GM21529 (cell line): Measurements from ENCODE around the gene CEP170B.
"Not testable (repeated sequence)": the region's sequence is repeated elsewhere in the genome, so short reads cannot be mapped to it uniquely, and the experiment has no call there.

Source experiments
- ATAC-seq: cut with Tn5 transposase; IDR thresholded peaks from one replicate; pipeline ENCODE4 v1.9.1; 2021; ENCODE audit not compliant: unreplicated experiment

Gene CEP170B

DNA sequence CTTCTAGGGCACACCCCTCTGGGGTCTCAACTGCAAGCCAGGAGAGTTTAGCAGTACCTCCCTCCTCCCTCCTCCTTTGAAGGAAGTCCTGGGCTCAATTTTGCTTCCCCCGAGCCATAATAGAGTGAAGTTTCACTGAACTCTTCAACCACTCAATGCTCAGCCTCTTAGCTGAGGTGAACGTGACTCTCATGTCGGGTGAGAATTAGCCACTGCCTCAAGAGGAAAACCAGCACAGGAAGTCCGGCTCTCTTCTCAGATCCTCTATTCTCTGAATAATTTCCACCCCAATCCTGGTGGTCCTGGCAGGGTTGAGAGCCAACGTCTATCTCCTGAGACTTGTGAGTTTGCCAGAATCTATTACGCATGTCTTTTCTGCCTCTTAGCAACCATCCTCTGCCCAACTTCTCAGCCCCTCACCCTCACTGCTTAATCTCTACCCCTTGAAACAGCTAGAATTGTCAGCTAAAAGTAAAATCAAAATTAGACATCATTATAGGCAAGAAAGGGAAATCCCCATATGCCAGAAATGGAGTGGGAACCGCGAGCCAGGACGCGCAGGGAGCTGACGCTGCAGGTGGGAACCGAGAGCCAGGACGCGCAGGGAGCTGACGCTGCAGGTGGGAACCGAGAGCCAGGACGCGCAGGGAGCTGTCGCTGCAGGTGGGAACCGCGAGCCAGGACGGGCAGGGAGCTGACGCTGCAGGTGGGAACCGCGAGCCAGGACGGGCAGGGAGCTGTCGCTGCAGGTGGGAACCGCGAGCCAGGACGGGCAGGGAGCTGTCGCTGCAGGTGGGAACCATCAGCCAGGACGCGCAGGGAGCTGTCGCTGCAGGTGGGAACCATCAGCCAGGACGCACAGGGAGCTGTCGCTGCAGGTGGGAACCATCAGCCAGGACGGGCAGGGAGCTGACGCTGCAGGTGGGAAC is 39.8 kb downstream of the CEP170B start:
- not testable (repeated sequence) for ATAC-seq

DNA sequence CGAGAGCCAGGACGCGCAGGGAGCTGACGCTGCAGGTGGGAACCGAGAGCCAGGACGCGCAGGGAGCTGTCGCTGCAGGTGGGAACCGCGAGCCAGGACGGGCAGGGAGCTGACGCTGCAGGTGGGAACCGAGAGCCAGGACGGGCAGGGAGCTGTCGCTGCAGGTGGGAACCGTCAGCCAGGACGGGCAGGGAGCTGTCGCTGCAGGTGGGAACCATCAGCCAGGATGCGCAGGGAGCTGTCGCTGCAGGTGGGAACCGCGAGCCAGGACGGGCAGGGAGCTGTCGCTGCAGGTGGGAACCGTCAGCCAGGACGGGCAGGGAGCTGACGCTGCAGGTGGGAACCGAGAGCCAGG is 40.5 kb downstream of the CEP170B start:
- ATAC-seq, result not testable (repeated sequence)

DNA sequence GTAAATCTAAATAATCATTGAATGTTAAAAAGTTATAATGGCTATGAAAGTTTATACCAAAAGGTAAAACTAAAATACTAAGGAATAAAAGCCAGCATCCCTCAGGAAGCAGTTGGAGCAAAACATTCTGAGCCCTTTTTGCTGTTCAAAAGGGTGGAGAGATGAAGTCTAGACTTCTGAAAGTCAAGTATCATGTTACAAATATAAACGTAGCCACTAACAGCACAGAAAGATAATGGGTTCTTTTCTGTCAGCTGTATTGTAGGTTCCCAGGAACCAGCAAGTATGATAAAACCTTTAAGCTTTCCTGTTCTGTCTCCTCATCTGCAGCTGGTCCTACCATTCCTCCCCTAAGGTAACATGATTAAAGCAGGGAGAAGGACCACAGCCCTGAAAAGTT is 43.2 kb downstream of the CEP170B start:
- ATAC-seq, result no peak

DNA sequence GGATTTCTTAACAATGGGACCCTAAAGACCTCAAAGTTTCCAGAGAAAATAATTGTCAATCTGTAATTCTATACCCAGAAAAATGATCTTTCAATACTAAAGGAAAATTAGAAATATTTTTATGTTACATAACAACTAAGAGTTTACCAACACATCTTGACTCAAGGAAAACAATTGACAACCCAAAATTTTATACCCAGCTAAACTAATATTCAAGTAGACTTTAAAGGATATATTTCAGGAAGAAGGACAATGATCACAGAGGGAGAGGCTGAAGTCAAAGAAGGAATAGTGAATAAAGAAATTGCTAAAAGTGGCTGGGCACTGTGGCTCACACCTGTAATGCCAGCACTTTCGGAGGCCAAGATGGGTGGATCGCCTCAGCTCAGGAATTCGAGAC is 47.0 kb downstream of the CEP170B start:
- no peak for ATAC-seq

DNA sequence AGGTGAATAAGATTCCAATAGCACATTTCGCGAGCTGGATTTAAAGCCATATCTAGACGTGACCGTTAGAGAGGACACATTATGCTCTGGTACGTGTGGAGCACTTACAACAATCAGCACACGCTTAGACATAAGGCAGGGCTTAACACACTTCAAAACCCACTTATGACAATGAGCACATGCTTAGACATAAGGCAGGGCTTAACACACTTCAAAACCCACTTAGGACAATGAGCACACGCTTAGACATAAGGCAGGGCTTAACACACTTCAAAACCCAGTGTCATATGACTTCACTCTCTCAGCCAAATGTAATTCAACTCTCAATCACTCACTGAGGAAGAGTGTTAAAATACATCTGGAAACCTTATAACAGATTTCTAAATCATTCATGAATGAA is 48.4 kb downstream of the CEP170B start:
- ATAC-seq, result no peak

DNA sequence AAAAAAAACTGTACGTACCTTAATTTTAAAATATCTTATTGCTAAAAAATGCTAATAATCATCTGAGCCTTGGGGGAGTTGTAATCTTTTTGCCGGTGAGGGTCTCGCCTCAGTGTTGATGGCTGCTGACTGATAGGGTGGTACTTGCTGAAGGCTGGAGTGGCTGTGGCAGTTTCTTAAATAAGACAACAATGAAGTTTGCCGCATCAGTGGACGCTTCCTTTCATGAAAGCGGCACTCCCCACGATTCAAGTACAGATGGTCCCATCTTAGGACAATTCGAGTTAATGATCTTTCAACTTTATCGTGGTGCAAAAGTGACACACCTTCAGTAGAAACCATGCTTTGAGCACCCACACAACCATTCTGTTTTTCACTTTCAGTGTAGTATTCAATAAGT is 52.0 kb downstream of the CEP170B start:
- no peak for ATAC-seq

DNA sequence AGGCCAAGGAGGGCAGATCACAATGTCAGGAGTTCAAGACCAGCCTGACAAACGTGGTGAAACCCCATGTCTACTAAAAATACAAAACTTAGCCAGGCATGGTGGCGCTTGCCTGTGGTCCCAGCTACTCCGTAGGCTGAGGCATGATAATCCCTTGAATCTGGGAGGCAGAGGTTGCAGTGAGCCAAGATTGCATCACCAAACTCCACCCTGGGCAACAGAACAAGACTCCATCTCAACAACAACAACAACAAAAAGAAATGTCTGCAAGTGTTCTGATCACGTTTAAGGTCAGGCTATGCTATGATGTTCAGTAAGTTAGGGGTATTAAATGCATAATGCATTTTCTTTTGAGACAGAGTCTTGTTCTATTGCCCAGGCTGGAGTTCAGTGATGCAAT is 52.9 kb downstream of the CEP170B start:
- no peak for ATAC-seq

DNA sequence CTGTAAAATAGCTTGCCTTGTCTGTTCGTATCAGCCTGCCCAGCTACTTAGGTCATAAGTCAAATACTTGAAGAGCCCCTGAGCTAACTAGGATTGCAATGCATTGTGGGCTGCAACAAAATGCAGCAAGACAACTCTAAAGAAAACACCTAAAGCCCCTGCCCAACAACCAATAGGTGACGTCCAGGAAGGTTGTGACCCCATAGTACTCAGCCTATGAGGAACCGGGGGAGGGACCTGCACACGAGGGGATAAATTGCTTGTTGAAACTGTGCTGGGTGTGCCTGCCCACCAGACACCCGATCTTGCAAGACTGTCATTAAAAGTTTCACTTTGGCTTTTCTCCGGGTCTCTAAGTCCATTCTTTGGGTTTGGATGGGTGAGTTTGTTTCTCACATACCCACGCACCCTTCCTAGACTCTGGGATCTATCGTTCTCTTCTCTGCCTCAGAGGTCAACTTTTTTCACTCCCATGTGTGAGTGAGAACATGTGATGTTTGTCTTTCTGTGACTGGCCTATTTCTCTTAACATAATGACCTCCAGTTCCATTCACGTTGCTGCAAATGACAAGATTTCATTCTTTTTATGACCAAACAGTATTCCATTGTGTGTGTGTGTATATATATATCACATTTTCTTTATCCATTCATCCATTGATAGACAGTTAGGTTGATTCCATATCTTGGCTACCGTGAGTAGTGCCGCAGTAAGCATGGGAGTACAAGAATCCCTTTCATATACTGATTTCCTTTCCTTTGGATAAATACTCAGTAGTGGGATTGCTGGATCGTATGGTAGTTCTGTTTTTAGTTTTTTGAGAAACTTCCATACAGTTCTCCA is 54.3 kb downstream of the CEP170B start:
- ATAC-seq, result not testable (repeated sequence)

DNA sequence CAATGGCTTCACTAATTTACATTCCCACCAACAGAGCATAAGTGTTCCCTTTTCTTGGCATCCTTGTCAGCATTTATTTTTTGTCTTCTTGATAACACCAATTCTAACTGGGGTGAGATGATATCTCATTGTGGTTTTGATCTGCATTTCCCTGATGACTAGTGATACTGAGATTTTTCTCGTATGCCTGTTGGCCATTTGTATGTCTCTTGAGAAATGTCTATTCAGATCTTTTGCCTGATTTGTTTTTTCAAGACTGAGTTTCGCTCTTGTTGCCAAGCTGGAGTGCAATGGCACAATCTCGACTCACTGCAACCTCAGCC is 54.9 kb downstream of the CEP170B start:
- ATAC-seq, result no peak

DNA sequence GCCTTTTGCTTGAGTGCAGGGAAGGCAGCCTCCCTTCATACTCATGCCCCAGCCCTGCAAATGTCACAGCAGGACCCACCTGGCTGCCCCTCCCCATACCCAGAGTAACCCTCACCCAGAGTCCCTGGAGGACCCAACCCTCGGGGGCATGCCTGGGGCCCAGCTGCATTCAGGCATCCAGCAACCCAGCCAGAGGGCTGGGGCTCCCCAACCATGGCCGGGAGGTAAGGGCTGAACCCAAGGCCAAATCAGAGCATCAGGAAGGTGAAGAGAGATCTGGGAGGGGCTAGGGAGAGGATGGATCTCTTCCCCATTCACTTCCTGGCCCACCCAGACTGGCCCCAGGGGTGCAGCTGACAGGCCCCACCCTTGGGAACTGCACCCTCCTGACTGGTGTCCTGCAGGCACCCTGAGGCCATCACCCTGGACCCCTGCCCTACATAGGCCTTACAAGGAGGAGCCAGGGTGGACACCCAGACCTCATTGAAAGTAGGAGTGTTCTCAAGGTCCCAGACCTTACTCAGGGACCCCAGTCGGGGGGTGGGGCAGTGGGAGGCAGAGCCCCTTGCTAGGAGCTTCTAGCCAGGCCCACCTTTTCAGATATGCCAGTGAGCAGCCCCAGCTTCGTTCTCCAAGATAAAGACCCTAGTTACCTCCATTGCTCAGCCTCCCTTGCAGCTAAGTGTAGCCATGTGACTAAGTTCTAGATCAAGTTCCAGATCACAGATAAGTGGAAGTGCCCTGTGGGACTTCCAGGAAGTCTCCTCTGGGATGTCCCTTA is 58.8 kb downstream of the CEP170B start:
- no peak for ATAC-seq

DNA sequence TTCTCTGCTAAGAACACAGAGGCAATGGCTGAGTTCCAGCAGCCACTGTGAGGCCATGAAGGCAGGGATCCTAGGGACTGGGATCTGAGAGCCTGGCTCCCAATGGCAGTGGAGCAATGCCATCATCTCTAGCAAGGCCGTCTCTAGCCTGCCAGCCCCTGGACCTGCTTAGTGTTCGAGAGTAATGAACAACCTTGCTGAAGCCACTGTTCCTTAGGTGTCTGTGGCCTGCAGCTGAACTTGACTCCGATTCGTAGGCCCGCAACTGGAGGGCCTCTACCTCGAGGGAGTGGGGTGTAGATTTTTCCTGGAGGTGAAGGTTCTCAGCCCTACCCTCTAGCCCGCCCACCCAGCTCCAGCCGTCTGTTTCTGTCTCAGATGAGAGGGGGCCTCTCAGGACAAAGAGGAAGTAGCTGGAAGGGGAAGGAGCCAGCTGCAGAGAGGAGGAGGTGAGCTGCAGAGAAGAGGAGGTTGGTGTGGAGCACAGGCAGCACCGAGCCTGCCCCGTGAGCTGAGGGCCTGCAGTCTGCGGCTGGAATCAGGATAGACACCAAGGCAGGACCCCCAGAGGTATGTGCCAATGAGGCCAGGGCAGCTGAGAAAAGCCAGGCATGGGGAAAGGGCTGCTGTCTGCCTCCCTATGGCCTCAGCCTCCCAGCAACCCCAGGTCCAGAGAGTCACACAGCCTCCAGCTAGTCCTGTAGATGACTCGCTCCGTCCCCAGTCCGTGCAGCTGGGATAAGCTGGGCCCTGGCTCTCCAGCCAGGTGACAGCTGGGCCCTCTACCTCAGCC is 59.5 kb downstream of the CEP170B start, which contains the start of gene PLD4:
Gene PLD4 (plus strand): TSS at position 459 of the 793 bp plus-strand sequence. CDS start 2,262 bp downstream, outside the sequence.
- ATAC-seq, result no peak

DNA sequence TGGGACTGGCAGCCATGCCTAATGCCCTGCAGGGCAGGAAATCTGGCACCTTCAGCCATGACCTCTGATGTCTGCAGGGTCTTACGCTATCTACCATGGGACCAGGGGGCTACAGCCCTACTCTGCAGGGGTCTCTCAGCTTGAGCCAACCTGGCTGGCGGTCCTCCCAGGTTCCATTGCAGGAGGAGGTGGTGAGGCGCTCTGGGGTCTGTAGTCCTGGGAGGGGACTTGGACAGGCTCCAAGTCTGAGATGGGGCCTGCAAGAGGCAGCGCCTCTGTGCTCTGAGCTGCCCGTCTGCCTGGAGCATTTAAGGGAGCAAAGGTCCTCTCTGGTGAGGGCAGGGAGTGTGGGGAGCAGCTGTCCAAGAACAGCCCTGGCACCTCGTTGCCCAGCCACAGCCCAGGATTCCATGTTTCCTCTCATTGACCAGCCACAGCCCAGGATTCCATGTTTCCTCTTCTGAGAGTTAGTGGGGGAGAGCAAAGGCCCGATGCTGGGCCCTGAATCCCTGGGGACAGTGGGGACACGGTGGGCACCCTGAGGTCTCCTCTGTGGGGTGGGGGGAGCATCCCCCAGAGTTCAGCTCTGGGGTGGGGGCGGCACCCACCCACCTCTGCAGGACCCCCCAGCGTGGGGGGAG is 60.3 kb downstream of the CEP170B start:
- ATAC-seq, result no peak

DNA sequence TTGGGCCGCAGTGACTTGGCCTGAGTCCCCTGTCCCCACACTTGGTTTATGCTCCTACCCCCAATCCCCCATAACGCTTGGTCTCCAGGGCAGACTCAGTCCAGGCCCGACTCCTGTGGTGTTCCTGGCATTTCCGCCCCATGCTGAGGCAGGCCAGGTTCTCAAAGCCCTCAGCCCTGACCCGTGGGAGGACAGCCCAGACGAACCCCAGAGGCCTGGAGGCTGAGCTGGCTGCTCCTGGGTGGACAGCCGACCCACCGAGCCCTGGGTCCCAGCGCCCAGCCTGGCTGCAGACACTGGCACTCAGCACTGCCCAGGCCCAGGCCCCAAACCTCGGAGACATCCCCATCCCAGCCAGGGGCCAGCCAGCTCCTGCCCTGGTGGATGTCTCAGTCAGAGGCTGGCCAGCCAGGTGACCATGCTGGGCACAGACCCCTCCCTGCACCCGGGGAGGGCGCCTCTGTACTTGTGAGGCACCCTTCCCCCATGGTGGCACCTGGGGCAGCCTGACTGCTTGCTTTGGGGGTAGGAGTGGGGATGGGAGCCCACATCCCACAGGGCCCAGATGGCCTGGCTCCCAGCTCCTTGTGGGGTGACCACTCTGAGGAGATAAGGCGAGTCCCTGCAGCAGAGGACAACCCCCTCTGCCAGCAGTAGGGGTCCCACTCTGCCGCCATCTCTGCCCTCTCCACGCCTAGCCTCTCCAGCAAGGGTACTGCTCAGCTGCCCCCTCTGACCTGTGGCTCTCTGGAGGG is 61.0 kb downstream of the CEP170B start:
- peak; percentile 3 for ATAC-seq

DNA sequence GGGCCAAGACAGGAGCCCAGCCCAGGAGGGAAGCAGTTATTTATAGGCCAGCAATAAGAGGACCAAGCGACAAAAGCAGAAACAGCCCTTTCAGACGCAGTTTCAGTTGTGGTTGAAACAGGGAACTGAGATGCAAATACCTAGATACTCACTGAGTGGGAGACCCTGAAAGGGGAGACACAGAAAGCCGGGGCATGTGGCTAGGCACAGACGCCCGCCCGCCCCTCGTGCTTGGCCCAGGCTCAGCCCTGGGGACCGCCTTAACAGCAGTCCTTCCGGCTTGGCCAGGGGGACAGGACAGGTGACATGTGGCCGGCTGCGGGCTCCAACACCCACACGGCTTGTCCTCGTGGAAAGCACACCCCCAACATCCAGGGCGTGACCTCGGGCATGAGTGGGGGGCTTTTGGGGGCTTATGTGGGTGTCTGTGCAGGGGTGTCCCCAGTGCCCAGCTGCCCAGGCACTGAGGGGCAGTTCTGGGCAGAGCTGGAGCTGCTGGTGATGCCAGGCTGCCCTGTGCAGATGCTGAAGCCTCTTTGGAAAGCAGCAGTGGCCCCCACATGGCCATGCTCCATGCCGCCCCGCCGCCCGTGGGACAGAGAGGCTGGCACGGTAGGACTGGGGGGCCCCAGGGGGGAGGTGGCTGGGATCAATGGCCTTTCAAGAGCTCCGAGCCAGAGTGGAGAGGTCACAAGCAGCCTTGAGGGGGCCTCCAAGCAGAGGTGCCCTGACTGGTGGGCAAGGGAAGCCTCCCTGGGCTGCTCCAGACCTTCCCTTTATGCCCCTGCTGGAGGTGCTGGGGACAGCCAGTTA is 61.8 kb downstream of the CEP170B start:
- peak; percentile 80 for ATAC-seq

DNA sequence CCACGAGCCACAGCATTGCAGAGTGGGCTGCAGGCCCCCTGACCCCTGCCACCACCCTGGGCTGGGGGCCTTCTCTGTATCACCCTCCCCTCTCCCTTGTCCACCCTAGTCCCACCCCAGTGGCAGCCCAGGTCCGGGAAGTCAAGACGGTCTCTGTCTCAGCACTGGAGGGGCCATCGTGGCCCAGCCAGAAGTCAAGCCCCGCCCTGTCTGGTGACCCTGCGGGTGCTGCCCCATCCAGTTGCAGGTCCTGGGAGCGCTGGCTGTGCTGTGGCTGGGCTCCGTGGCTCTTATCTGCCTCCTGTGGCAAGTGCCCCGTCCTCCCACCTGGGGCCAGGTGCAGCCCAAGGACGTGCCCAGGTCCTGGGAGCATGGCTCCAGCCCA is 62.4 kb downstream of the CEP170B start:
- ATAC-seq, result no peak

DNA sequence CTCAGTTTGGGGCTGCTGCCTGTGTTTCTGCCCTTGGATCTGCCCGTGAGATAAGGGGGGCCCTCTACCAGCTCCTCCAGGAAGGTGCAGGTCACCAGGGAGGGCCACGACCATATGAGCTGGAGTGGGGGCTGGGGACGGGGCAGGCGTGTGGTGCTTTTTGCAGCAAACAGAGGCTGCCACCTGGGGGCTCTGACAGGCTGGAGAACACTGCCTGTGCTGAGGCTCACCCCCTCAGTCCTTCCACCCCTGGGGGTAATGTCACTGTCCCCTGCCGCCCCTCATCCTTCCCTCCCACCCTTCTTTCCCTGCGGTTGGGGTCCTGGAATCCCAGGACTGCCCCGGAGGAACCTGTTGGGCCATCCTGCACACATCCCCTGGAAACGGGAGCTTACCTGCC is 62.8 kb downstream of the CEP170B start:
- ATAC-seq, result no peak

DNA sequence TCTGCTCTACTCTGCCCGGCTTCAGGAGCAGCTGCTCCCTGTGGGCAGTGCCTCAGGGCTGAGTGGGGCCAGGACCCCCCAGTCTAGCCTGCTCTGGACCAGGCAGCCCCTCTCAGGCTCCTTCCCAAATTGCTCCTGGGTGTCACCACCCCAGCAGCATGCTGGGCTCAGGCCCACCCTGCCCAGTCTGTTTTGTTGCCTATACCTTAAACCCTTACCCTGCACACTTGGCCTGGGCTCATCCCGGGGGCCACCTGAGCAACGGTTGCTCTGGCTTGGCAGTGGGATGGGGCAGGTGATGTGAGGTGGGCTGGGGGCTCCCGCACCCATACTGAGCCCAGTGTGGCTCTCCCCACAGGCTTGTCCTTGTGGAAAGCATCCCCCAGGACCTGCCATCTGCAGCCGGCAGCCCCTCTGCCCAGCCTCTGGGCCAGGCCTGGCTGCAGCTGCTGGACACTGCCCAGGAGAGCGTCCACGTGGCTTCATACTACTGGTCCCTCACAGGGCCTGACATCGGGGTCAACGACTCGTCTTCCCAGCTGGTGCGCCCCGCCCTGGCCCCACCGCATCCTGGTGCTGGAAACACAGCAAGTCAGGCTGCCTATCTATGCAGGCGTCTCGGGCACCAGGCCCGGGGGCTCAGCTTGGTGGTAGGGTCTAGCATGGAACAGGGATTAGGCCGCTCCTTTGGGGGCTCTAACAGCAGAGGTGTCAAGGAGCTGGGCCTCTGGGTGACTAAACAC is 63.5 kb downstream of the CEP170B start:
- ATAC-seq, result no peak
